Testis (tissue), 3 donors: ENCODE results near the gene PDGFD. TPM values are rescaled to one million over a fixed set of nuclear protein-coding genes. Genes with fewer than 3 reads are reported as not detected.

Experiments
- DNase-seq: peaks from one replicate; pipeline ENCODE4 v3.0.0-alpha.2; 2019
- H3K27ac ChIP-seq, 2 donors: fragments of 200-600 bp; sonication (generic); one replicate each; pipeline ENCODE4 v1.5.1; 2019
- H3K27me3 ChIP-seq: fragments of 200-600 bp; sonication (generic); one replicate; pipeline ENCODE4 v1.5.1; 2019
- H3K36me3 ChIP-seq: fragments of 200-600 bp; sonication (generic); one replicate; pipeline ENCODE4 v1.5.1; 2017; ENCODE audit warnings: low read depth; ENCODE audit errors: missing control alignments
- H3K4me1 ChIP-seq: fragments of 200-600 bp; sonication (generic); one replicate; pipeline ENCODE4 v1.5.1; 2019
- H3K4me3 ChIP-seq, 2 donors: fragments of 200-600 bp; sonication (generic); one replicate each; pipeline ENCODE4 v1.5.1; 2017 to 2019
- H3K9me3 ChIP-seq: fragments of 200-600 bp; sonication (generic); one replicate; pipeline ENCODE4 v1.5.1; 2017
- CTCF ChIP-seq, 3 experiments: fragments of 450-650 bp in 2 of 3; fragments of 200-600 bp in 1 of 3; sonication (generic) in 1 of 3; IDR thresholded peaks; one replicate each; pipeline ENCODE4 v1.5.1; 2016 to 2019; ENCODE audit warnings: antibody characterized with exemption in 3 of 3, mild to moderate bottlenecking in 2 of 3, moderate library complexity in 1 of 3
- POLR2A ChIP-seq: fragments of 450-650 bp; IDR thresholded peaks from one replicate; pipeline ENCODE4 v1.6.1; 2017; ENCODE audit warnings: antibody characterized with exemption, mild to moderate bottlenecking, moderate library complexity
- WGBS, 2 donors: methylation state at CpG; one replicate each; pipeline ENCODE4 v1.1.5; 2018; 5-methylcytosine and 5-hydroxymethylcytosine counted together
- intact Hi-C: fragments of 100-400 bp; cut with DNase I; formaldehyde crosslinking; loops from one replicate; pipeline ENCODE4 v1.15.1; 2023; ENCODE audit warnings: low total_unique reads
- polyA plus RNA-seq: library from polyadenylated mRNA; stranded (reverse); fragments of 350-450 nt; fragmentation: Illumina TruSeq; extraction: RNeasy Lipid Tissue Mini Kit (QIAGEN cat#74804); gene quantifications from one replicate; pipeline ENCODE4 v1.2.3, GENCODE V29; 2014; ENCODE audit warnings: low read depth, low replicate concordance; ENCODE audit not compliant: insufficient read depth
- total RNA-seq, 2 donors: library from RNA; depleted of rRNA; stranded (reverse); fragments of >200 nt; gene quantifications; one replicate each; pipeline ENCODE4 v1.2.3, GENCODE V29; 2016

PDGFD gene
- total and polyA plus RNA-seq, 3 donors from 2014 or later = 6.0 to 8.1 (median 8.0) TPM

DNA sequence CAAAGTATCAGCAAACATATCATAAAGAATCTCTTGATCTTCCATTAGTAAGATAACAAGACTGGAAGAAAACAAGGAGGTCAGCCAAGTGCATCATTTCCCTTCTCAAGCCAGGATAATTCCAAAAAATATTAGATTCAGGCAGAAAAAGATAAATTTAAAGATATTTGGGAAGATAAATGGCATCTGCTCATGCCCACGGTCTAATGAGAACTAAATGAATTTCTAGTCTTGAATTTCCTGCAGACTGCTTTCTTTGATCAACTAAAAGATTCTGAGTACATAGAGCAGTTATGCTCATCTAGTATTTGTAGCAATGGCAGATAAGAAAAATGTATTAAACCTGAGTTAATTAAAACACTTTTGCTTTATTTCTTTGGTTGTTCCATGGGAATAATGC, 96.4 kb downstream of the PDGFD start:
- Histone ChIP-seq H3K27ac (no peak overlapping the region), H3K27me3 (no peaks in the 10 kb centered on the region), H3K4me1 (no peaks in the 10 kb centered on the region), H3K36me3 (no peaks in the 10 kb centered on the region), H3K4me3 (no peak overlapping the region), H3K9me3 (no peaks in the 10 kb centered on the region)
- intact Hi-C loops = no loop called here
- no peak for DNase-seq
- TF ChIP-seq POLR2A (no peak), CTCF (IDR thresholded peaks at IDR 0.05) (no peak)
- 63 to 86% methylated on average over 1 of the region's 1 CpG for WGBS, 2 donors

DNA sequence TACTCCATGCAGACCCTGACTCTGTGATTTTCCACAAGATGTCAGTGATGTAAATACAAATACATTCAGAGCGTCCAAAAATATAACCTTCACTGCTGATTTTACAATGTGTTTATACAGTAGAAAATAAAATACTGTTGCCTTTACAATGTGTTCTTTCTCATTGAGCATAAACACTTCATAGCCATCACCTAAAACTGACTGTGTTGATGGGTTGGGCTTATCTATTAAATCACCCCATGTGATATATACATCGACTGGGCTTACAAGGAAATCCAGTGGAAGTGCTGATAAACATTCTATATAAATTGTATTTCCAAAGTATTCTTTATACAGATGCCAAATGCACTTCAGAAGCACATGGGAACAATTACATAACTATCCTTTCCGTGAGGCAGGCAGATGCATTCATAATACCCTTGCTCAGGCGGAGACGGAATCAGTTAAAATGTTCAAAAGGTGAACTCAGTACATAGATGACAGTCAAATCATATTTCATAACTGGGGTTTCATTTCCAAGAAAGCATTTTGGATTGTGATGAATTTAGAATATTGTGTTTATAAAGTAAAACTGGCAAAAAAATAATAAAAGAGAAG, 99.8 kb downstream of the PDGFD start:
- DNase-seq = no peak
- Histone ChIP-seq H3K36me3 (no peaks in the 10 kb centered on the region), H3K27me3 (no peaks in the 10 kb centered on the region), H3K4me3 (no peak overlapping the region), H3K9me3 (no peaks in the 10 kb centered on the region), H3K4me1 (no peaks in the 10 kb centered on the region), H3K27ac (no peak overlapping the region)
- WGBS, 2 donors = 82 to 90% methylated on average over 5 of the region's 5 CpGs
- intact Hi-C loops = no loop called here
- no peak for TF ChIP-seq CTCF (IDR thresholded peaks at IDR 0.05)
- TF ChIP-seq POLR2A = no peak

DNA sequence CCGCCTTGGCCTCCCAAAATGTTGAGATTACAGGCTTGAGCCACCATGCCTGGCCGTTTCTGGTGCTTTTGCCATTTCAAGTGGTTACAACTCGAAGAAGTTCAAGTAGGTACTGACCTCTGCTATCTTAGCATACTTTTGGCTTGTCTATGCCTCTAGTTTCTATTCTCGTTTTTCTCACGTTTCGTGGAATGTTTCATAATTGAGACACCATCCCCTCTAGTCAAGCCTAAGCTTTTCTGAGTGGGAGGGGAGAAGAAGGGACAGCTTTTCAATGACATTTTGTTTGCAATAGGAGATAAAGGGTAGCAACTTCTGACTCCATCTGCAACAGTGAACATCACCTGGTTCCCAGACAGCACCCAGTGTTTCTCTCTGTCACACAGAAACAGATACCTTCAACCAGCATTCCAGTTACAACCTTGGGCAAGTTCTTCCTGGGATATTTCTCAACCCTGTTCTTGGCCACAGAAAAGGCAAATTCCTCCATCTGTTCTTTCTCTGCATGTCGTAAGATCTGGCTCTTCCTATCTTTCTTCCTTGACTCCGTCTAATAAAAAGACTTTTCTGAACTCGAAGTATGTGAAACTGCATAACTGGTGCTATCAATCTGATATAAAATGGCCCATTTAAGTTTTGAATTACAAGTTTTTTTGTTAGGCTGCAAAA, 102.0 kb downstream of the PDGFD start:
- TF ChIP-seq CTCF (IDR thresholded peaks at IDR 0.05) = no peak
- no peak for TF ChIP-seq POLR2A
- no peak overlapping the region for H3K4me3 ChIP-seq
- intact Hi-C loops = no loop called here
- 68 to 75% methylated on average over 9 of the region's 9 CpGs for WGBS, 2 donors
- H3K9me3 ChIP-seq = no peaks in the 10 kb centered on the region
- no peaks in the 10 kb centered on the region for H3K27me3 ChIP-seq
- H3K27ac ChIP-seq = no peak overlapping the region
- no peak for DNase-seq
- no peaks in the 10 kb centered on the region for H3K4me1 ChIP-seq
- H3K36me3 ChIP-seq = no peaks in the 10 kb centered on the region

DNA sequence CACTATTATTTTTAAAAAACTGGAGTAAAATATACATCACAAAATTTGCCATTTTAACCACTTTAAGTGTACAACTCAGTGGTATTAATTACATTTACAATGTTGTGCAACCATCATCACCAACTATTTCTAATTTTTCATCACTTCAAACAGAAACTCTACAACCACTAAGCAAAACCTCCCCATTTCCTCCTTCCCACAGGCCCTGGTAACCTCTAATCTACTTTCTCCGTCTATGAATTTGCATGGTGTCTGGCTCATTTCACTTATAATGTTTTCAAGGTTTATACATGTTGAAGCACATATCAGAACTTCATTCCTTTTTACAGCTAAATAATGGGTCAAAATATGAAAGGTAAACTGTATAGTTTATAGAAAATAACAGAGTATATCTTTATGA, 103.1 kb downstream of the PDGFD start:
- 83 to 84% methylated on average over 1 of the region's 1 CpG for WGBS, 2 donors
- no peaks in the 10 kb centered on the region for H3K4me1 ChIP-seq
- DNase-seq = no peak
- intact Hi-C loops = no loop called here
- TF ChIP-seq CTCF (IDR thresholded peaks at IDR 0.05) (no peak), POLR2A (no peak)
- H3K27ac ChIP-seq = no peak overlapping the region
- no peaks in the 10 kb centered on the region for H3K36me3 ChIP-seq
- H3K9me3 ChIP-seq = no peaks in the 10 kb centered on the region
- H3K4me3 ChIP-seq = no peak overlapping the region
- no peaks in the 10 kb centered on the region for H3K27me3 ChIP-seq
